ENCODE measurements around the gene ZNF334.

The ZNF334 gene

DNA sequence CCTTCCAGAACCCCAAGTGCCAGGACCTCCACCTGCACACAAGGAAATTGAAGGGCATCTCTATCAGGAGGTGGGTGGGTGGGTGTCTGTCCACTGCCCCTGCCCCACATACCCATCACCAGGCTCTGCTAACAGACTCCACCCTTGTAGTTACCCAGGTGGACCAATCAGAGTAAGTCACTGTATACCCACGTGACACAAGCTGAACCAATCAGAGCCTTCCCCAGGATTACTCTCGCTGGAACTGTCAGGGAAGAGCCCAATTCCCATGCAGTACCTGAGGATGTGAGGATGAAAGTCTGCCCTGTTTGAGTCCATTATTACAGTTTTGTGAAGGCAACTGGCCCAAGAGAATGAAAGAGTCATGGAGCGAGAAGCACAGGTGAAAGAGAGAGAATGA, 32.9 kb upstream of the ZNF334 start:
- no peak for DNase-seq (ENCODE audit: low read depth in 2 of 3, low spot score in 1 of 3)

DNA sequence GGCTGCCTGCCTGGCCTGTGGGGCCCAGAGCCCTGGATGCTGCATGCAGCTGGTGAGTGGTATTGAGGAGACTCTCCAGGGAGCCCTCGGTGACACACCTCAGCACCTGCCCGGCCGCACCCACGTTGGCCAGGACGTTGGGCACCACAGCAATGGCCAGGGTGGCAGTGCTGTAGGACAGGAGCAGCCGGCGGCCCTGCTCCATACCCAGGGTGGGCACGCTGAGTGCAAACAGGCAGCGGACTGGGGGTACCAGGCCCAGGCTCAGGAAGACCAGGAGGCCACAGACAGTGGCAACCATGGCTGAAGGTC, 32.4 kb upstream of the ZNF334 start:
- no peak for DNase-seq (ENCODE audit: low read depth in 2 of 3, low spot score in 1 of 3)

DNA sequence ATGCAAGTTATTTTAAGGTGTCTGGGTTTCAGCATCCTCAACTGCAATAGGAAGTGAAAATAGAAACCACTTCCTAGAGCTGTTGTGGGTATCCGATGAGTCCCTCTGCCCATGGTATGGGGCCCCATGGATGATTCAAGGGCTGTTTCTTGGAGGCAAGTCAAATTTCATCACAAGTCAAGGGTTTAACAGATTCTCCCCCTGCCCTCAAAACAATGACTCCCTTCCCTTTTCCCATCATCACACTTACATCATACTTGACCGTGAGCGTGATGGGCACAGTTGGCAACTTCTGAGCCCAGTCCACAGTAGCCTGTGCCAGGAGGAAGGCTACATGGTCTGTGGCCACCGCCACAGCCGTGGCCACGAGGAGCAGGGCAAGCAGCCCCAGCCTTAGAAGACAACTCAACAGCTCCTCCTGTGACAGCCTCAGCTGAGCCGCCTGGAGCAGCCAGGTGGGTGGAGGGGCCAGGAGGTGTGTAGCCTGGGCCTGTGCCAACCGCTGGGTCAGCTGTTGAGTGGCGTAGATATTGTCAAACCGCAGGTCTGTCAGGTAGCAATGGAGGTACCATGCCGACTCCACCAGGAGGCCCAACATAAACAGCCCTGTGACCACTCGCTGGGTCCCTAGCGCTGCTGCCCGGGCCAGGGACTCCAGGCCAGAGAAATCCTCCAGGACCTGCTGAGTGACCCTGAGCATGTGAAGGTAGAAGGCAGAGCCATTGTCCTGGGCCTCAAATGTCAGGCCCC, 31.9 kb upstream of the ZNF334 start:
- DNase-seq (ENCODE audit: low read depth in 2 of 3, low spot score in 1 of 3): peak; percentile 33 to 54 (median 50)

DNA sequence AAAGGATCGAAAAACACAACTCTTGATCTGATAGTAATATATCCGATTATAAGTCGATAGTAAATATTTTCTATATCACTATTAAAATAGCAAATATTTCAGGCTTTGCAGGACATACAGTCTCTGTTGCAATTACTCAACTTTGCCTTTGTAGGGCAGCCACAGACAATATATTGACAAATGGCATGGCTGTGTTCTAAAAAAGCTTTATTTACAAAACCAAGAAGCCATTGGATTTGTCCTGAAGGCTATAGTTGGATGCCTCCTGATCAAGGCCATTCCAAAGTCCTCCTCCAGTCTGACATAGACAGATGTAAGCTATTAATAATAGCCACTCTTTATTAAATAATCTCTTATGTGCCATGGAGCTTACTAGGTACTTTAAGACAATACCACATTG, 31.2 kb upstream of the ZNF334 start:
- no peak for DNase-seq (ENCODE audit: low read depth in 2 of 3, low spot score in 1 of 3)

DNA sequence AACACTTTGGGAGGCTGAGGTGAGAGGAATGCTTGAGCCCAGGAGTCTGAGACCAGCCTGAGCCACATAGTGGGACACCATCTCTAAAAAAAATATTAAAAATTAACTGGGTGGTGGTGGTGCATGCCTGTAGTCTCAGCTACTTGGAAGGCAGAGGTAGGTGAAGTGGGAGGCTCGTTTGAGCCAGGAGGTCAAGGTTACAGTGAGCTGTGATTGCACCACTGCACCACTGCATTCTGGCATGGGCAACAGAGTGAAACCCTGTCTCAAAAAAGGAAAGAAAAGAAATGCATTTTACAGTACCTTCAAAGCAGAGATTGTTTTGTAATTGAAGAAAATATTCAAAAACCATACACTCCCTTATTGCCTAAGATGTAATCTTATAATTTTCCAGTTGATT, 30.6 kb upstream of the ZNF334 start:
- no peak for DNase-seq (ENCODE audit: low read depth in 2 of 3, low spot score in 1 of 3)

DNA sequence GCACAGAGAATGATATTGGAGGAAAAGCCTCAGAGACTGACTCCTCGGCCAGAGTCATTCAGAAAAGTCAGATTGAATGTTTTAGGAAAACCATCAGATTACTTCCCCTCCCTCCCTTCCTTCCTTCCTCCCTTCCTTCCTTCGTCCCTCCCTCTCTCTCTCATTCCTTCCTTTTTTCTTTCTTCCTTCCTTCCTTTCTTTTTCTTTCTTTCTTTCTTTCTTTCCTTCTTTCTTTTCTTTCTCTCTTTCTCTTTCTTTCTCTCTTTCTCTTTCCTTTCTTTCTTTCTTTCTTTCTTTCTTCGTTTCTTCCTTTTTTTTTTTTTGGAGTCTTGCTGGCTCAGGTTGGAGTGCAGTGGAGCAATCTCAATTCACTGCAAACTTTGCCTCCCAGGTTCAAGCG, 29.7 kb upstream of the ZNF334 start:
- no peak for DNase-seq (ENCODE audit: low read depth in 2 of 3, low spot score in 1 of 3)

DNA sequence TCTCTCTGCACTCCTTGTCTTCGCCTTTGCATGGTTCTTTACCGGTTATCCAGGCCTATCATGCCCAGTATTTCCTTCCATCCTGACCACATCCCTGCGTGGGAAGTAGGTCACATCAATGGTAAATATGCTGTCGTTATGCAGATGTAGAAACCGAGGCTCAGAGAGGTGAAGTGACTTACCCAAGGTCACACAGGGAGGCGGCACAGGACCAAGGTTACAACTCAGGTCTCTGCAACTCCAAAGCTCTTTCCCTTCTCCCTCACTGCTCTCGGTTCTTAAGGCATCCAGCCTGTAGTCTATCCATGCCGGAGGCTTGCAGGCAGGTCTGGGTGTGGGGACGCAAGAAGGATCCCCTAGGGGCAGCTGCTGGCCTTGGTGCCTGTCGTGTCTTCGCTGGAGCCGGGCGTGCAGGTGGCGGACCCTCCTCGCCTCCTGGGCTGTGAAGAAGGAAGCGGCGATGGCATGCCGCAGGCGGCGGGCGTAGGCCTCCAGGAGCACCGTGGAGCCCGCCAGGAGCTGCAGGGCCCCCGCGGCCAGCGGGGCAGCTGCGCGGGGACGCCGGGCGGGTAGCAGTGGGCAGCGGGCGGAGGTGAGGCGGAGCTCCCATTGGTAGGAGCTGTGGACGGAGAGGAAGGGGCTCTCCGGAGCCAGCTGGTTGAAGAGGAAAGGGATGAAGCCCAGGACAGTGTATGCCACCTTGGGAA, 28.0 kb upstream of the ZNF334 start:
- no peak for DNase-seq (ENCODE audit: low read depth in 2 of 3, low spot score in 1 of 3)

DNA sequence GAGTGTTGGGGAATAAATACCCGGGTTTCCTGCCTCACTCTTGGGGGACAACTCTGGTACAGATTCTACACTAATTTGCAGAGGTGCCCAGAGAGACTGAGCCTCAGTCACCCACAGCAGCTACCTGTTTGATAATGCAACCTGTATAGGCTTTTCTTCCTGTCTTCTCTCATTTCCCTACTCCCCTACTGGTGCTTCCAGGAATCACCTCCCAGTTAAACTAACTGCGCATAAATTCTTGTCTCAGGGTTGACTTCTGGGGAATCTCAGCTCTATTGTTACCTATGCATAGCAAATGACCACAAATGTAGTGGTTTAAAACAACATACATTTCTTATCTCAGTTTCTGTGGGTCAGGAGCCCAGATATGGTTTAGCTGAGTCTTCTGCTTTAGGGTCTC, 25.8 kb upstream of the ZNF334 start:
- DNase-seq (ENCODE audit: low read depth in 2 of 3, low spot score in 1 of 3): no peak

DNA sequence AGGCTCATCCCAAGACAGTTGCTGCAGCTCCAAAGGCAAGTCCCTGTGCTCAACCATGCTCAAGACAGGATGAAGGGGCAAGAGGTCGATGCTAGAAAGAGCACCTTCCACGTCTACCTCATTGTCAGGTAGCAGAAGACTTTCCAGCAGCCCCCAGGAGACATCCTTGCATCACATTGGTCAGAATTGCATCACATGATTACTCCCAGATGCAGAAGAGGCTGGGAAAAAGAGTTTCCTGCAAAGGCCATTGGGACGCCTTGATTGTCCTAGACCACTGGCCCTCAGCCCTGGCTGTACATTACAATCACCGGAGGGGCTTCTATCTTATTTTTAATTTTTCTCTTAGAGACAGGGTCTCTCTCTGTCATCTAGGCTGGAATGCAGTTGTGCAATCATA, 17.3 kb upstream of the ZNF334 start:
- no peak for DNase-seq (ENCODE audit: low read depth in 2 of 3, low spot score in 1 of 3)

DNA sequence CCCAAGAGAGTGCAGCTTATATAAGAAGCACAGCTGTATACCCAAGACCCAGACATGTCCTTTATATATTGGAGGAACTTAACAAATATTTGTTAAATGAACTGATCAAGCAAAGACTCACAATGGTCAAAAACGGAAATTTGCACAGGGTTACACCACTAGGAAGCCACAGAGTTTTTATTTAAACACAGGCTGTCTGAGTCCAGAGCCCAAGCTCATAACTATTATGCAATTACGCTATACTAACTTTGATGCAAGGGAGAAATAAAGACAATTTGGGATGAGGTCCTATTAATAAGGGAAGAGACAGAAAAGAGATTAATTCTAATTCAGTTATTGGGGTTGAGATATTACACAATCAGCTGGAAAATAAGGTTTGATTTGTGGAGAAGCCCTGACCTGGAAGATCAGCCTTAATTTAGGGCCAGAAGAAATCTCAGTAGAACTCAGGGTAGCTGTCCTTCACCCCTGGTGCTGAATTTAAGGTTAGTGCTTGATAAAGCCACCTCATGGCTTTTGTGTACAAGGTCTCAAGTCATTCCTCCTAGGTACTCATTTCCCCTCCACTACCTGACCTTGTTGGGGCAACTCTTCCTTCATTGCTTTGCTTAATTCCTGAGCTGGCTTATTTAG, 10.5 kb upstream of the ZNF334 start:
- no peak for DNase-seq (ENCODE audit: low read depth in 2 of 3, low spot score in 1 of 3)

DNA sequence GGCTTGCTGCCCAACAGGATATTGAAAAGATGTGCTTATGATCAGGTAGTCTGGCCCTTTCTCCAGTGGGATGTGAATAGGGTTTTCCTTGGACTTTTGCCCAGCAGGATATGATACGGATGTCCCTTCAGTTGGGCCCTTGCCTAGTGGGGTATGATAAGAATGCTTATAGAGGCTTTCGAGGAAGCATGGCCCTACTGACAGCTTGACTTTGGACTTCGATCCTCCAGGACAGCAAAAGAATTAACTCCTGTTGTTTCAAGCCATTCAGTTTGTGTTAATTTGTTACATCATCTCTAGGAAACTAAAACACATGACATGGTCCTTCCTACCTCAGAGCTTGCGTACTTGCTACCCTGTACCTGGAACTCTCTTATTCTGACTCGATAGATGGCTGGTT, 9.7 kb upstream of the ZNF334 start:
- no peak for DNase-seq (ENCODE audit: low read depth in 2 of 3, low spot score in 1 of 3)

DNA sequence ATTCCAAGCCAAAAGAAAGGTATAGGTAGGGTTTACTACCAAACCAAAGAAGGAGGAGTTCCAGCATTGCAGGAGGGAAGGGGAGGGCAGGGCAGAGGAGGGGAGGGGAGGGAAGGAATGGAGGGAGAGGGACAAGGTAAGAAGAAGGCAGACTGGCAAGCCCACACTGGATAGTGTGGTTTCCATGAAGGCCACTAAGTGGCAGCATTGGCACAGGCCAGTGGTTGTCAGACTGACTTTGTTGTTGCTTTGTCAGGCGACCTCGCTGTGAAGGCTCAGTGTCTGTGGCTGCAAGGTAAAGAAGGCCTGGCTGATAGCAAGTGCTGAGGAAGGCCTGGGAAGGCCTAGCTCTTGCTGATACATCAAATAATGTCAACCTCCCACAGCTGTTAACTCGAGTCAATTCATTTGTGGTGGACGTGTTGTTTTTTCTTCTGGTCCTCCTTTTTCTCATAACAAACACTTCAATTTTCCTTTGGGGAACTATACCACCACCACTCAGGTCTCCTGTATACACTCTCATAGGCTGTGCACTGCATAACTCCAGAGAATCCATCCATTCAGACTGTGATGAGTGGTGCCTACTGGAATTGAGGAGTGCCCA, 7.7 kb upstream of the ZNF334 start:
- DNase-seq (ENCODE audit: low read depth in 2 of 3, low spot score in 1 of 3): peak in 2 of 3 donors; percentile 27 to 38

DNA sequence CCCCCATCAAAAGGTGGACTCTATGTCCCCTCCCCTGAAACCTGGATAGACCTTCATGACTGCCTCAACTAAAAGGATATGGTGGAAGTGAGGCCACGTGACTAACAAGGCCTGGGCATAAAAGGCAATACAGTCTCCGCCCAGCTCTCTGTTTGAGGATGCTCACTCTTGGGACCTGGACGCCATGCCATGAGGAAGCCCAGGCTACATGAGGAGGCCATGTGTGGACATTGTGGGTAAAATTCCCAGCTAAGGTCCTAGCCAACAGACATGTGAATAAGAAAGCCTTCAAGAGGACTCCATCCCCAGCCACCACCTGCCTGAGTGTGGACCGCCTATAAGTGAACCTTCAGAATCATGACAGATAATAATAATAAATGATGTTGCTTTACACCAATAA, 7.2 kb upstream of the ZNF334 start:
- no peak for DNase-seq (ENCODE audit: low read depth in 2 of 3, low spot score in 1 of 3)

DNA sequence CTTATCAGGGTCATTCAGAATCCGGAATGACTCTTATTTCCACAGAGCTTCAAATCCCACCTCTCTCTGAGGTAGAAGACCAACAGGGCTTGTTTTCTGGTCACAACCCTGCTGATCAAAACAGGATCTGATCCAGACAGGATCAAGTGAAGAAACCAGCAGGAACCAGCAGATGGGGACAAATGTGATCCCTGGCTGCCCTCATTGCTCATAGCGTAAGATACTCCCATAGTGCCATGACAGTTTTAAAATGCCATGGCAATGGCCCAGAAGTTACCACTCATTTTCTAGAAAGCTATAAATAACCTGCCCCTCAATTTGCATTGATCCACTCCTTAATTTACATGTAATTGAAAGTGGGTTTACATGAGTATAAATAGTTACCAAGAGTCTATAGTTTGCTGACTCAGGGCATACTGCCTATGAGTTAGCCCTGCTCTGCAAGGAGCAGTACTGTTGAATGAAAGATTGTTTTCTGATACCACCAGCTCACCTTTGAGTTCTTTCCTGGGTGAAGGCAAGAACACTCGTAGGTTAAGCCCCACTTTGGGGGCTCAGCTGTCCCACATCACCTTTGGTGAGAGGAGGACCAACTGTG, 6.2 kb upstream of the ZNF334 start:
- DNase-seq (ENCODE audit: low read depth in 2 of 3, low spot score in 1 of 3): no peak

DNA sequence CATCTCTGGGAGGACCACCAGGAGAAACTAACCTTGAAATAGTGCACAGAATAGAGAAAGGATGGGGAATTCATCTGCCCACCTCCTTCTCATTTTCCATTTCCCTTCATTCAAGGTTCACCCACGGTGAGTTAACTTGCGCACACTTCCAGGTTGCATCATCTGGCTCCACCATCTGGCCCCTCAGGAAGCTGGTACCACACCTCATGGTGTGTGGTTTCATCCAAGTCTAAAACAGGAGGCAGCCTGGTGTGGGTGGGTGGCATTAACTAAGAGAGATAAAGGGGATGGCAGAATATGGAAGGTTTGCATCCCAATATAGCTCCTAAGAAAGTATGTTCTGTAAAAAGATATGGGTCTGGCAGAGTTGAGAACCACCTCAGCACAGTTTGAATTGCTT, 3.8 kb downstream of the ZNF334 start:
- no peak for DNase-seq (ENCODE audit: low read depth in 2 of 3, low spot score in 1 of 3)

DNA sequence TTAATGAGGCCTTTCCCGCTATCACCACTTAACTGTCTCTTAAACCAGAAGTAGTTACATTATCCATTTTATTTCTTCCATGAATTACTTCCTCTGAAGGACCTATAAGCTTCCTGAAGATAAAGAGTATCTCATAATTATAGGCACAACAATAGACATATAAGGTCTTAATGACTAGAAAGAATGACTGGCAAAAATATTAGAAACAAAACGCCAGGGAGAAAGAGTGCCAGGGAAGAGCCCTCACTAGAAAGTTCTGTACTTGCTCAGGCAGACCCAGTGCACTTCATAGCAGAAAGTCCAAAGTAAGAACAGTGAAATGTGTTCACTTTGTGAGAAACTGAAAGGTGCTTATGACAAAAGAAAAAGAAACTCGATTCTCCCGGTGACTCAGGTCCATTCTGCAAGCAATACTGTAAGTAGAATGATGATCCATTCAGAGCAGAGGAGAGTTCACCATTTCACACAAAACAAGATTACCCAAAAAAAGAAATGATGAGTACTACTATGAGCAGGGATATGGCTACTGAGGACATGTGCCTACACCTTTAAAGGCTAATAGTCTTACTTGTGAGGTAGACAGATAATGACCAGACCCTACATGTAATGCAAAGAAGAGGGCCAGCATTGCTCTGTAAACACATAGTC, 5.5 kb downstream of the ZNF334 start:
- DNase-seq (ENCODE audit: low read depth in 2 of 3, low spot score in 1 of 3): no peak

DNA sequence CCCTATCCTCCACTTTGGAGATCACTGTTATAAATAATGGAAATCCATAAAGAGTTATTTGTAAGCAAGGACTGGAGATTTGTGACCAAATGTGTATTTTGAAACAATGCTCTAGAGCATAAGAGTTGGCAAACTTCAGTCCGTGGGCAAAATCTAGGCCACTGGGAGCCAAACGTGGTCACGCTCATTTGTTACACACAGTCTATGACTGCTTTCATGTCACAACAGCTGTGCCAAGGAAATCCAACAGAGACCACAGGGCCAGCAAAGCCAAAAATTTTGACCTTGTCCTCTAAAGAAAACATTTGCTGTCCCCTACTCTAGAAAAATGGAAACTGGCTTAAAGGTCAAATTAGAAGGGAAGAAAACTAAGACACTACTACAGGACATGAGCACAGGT, 7.9 kb downstream of the ZNF334 start:
- DNase-seq (ENCODE audit: low read depth in 2 of 3, low spot score in 1 of 3): no peak

DNA sequence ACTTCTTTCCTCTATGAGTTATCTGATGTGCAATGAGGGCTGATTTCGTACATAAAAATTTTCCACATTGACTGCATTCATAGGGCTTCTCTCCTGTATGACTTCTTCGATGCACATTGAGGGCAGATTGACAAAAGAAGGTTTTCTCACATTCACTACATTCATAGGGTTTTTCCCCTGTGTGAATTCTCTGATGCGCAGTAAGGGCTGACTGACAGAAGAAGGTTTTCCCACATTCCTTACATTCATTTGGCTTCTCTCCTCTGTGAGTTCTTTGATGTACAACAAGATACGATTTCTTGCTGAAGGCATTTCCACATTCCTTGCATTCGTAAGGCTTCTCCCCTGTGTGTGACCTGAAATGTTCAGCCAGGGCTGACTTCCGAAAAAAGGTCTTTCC, 11.4 kb downstream of the ZNF334 start:
- no peak for DNase-seq (ENCODE audit: low read depth in 2 of 3, low spot score in 1 of 3)

DNA sequence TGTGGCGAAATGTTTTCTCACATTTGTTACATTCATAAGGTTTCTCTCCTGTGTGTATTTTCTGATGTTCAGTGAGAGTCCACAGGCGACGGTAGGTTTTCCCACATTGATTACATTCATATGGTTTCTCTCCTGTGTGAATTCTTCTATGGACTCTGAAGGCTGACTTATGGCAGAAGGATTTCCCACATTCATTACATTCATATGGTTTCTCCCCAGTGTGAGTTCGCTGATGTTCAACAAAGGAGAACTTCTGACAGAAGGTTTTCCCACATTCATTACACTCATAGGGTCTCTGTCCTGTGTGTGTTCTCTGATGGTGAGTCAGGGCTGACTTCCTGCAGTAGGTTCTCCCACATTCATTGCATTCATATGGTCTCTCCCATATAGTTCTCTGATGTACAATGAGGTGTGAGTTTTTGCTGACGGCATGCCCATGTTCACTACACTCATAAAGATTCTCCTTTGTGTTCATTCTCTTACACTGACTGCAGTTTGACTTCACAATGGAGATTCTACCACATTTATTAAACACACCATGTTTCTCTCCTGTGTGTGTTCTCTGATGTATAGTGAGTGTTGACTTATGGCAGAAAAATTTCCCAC, 11.9 kb downstream of the ZNF334 start:
- no peak for DNase-seq (ENCODE audit: low read depth in 2 of 3, low spot score in 1 of 3)

DNA sequence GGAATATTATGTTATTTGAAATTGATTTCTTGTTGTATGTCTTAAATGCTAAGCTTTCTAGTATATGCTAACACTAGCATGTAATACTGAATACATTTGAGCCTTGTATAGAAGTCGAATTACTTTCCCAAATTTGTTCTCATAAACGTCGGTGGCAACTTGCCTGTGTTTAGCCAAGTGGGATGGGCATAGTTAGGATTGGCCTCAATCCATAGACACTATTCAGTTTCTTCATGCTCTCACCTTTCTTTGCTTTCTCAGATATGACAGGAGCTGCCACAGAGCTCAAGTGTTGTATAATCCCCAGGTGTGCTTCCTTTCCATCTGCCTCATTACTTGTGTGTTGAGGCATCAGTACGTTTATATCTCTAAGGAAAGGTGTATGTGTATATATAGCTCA, 19.3 kb downstream of the ZNF334 start:
- DNase-seq (ENCODE audit: low read depth in 2 of 3, low spot score in 1 of 3): no peak

DNA sequence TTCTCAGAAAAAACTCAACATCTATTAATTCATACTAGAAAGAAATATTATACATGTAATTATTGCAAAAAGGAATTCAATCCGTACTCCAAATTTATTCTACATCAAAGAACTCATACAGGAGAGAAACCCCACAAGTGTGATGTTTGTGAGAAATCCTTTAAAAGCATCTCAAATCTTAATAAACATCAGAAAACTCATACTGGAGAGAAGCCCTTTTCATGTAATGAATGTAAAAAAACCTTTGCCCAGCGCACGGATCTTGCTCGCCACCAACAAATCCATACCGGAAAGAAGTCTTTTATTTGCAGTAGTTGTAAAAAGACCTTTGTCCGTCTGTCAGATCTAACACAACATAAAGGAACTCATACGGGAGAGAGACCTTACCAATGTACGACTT, 22.0 kb downstream of the ZNF334 start:
- DNase-seq (ENCODE audit: low read depth in 2 of 3, low spot score in 1 of 3): no peak
